ENCODE data around the gene VSTM5.

VSTM5 gene

GRCh38 chr11:93827363-93827762, 23.1 kb downstream of the VSTM5 start:
- Mint-ChIP-seq H3K36me3 (no peaks in the 10 kb centered on the region), H3K4me1 (no peaks in the 10 kb centered on the region), H3K27ac (no peak overlapping the region), H3K9me3 (no peaks in the 10 kb centered on the region), H3K4me3 (no peak overlapping the region)
- DNase-seq (ENCODE audit: low spot score in 2 of 2) (no peak), ATAC-seq (no peak)

DNA sequence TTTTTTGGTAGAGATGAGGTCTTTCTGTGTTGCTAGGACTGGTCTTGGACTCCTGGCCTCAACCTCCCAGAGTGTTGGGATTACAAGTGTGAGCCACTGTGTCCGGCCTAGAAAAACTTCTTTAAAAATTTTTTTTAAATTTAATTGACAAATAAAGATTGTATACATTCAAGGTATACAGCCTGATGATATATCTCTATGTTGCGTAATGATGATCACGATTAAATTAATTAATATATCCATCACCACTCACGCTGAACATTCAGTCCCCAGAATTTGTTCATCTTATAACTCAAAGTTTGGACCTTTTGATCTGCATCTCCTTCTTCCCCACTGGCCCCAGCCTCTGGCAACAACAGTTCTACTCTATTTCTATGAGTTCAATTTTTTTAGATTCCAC, 27.2 kb downstream of the VSTM5 start:
- Mint-ChIP-seq H3K27ac (no peak overlapping the region), H3K4me3 (no peak overlapping the region), H3K9me3 (no peaks in the 10 kb centered on the region), H3K36me3 (no peaks in the 10 kb centered on the region), H3K4me1 (no peaks in the 10 kb centered on the region)
- DNase-seq (ENCODE audit: low spot score in 2 of 2) (no peak), ATAC-seq (no peak)

- ATAC-seq (no peak), DNase-seq (ENCODE audit: low spot score in 2 of 2) (no peak)
- Mint-ChIP-seq H3K4me3 (no peak overlapping the region), H3K27ac (no peak overlapping the region), H3K4me1 (no peaks in the 10 kb centered on the region), H3K9me3 (no peaks in the 10 kb centered on the region), H3K36me3 (no peaks in the 10 kb centered on the region)
Observed at GRCh38 chr11:93822359-93822758, 28.1 kb downstream of the VSTM5 start.

DNA sequence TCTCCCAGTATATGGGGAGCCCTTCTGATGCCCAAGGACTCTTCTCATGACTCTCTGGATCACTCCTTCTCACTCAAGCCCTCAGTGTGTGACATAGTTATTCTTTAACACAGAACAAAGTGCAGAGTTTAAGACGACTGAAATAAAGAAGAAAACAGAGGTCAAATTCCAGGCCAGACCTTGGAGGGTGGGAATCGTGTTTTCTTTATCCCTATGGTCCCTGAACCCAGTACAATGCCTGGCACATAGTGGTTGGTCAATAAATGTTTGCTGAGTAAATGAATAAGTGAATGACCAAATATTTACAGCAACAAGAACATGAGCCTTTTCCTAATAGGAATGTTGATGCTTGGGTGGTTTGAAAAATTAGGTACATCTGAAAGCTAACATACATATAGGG, 28.8 kb downstream of the VSTM5 start:
- ATAC-seq: peak; percentile 16
- H3K9me3 Mint-ChIP-seq: no peaks in the 10 kb centered on the region
- no peaks in the 10 kb centered on the region for H3K36me3 Mint-ChIP-seq
- H3K27ac Mint-ChIP-seq: no peak overlapping the region
- no peak for DNase-seq (ENCODE audit: low spot score in 2 of 2)
- H3K4me3 Mint-ChIP-seq: no peak overlapping the region
- H3K4me1 Mint-ChIP-seq: no peaks in the 10 kb centered on the region

DNA sequence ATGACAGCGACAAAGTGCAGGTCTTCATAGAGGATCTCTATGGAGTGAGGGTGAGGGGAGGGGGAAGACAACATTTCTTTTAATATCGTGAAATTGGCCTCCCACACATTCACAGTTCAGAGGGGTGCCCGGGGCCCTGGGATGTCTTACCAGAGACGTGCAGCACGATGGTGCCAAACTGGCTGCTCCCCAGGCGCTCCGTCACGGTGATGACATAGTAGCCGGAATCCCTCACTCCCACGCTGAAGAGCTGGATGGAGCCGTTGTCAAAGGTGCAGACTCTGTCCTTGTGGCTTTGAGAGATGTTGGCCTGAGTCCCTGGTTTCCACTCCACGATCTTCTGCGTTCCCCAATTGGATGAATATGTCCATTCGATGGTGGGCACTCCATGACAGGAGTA, 29.6 kb downstream of the VSTM5 start:
- peaks cover 3% of the 10 kb centered on the region for H3K36me3 Mint-ChIP-seq
- no peaks in the 10 kb centered on the region for H3K9me3 Mint-ChIP-seq
- ATAC-seq (no peak), DNase-seq (ENCODE audit: low spot score in 2 of 2) (no peak)
- H3K4me1 Mint-ChIP-seq: no peaks in the 10 kb centered on the region
- no peak overlapping the region for H3K27ac Mint-ChIP-seq
- no peak overlapping the region for H3K4me3 Mint-ChIP-seq

GRCh38 chr11:93819966-93820695, 30.3 kb downstream of the VSTM5 start:
- Mint-ChIP-seq H3K4me1 (no peaks in the 10 kb centered on the region), H3K36me3 (peaks cover 4% of the 10 kb centered on the region), H3K4me3 (no peak overlapping the region), H3K9me3 (no peaks in the 10 kb centered on the region), H3K27ac (no peak overlapping the region)
- ATAC-seq (peak; percentile 31), DNase-seq (ENCODE audit: low spot score in 2 of 2) (no peak)

- H3K4me3 Mint-ChIP-seq: no peak overlapping the region
- ATAC-seq (no peak), DNase-seq (ENCODE audit: low spot score in 2 of 2) (no peak)
- H3K4me1 Mint-ChIP-seq: no peaks in the 10 kb centered on the region
- no peaks in the 10 kb centered on the region for H3K9me3 Mint-ChIP-seq
- H3K36me3 Mint-ChIP-seq: peaks cover 27% of the 10 kb centered on the region
- no peak overlapping the region for H3K27ac Mint-ChIP-seq
Observed at GRCh38 chr11:93817426-93818348, 32.7 kb downstream of the VSTM5 start.

GRCh38 chr11:93814966-93815633, 35.3 kb downstream of the VSTM5 start:
- H3K9me3 Mint-ChIP-seq: no peaks in the 10 kb centered on the region
- H3K4me3 Mint-ChIP-seq: no peak overlapping the region
- ATAC-seq (no peak), DNase-seq (ENCODE audit: low spot score in 2 of 2) (no peak)
- no peak overlapping the region for H3K27ac Mint-ChIP-seq
- H3K36me3 Mint-ChIP-seq: peaks cover 53% of the 10 kb centered on the region
- H3K4me1 Mint-ChIP-seq: no peaks in the 10 kb centered on the region

- no peak overlapping the region for H3K27ac Mint-ChIP-seq
Observed at GRCh38 chr11:93813974-93814373, 36.4 kb downstream of the VSTM5 start.

DNA sequence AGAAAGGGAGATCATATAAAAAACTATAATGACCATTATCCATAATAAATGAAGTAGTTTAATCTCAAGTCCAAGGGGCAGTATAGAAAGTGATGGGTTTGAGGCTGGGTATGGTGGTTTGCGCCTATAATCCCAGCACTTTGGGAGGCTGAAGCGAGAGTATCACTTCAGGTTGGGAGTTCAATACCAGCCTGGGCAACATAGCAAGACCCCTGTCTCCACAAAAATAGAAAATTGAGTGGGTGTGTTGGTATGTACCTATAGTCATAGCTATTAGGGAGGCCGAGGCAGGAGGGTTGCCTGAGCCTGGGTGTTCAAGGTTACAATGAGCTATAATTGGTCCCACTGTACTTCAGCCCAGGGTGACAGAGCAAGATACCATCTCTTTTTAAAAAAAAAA, 42.4 kb downstream of the VSTM5 start:
- DNase-seq (ENCODE audit: low spot score in 2 of 2): no peak
- Mint-ChIP-seq H3K9me3 (no peaks in the 10 kb centered on the region), H3K4me1 (no peaks in the 10 kb centered on the region), H3K4me3 (no peak overlapping the region), H3K36me3 (peaks cover 99% of the 10 kb centered on the region), H3K27ac (no peak overlapping the region)
- ATAC-seq: no peak

More at GRCh38 chr11:93813974-93814373, 36.4 kb downstream of the VSTM5 start:
- Mint-ChIP-seq H3K36me3 (peaks cover 64% of the 10 kb centered on the region), H3K9me3 (no peaks in the 10 kb centered on the region), H3K4me3 (no peak overlapping the region), H3K4me1 (no peaks in the 10 kb centered on the region)
- no peak for DNase-seq (ENCODE audit: low spot score in 2 of 2)
- no peak for ATAC-seq

GRCh38 chr11:93804879-93805278, 45.5 kb downstream of the VSTM5 start:
- H3K4me3 Mint-ChIP-seq: no peak overlapping the region
- no peaks in the 10 kb centered on the region for H3K9me3 Mint-ChIP-seq
- peaks cover 99% of the 10 kb centered on the region for H3K36me3 Mint-ChIP-seq
- H3K4me1 Mint-ChIP-seq: no peaks in the 10 kb centered on the region
- ATAC-seq: no peak
- H3K27ac Mint-ChIP-seq: no peak overlapping the region
- no peak for DNase-seq (ENCODE audit: low spot score in 2 of 2)

GRCh38 chr11:93801366-93801765, 49.1 kb downstream of the VSTM5 start:
- Mint-ChIP-seq H3K9me3 (no peaks in the 10 kb centered on the region), H3K36me3 (peaks cover 99% of the 10 kb centered on the region), H3K4me3 (no peak overlapping the region), H3K27ac (no peak overlapping the region), H3K4me1 (no peaks in the 10 kb centered on the region)
- DNase-seq (ENCODE audit: low spot score in 2 of 2) (no peak), ATAC-seq (no peak)

GRCh38 chr11:93796441-93797231, 53.8 kb downstream of the VSTM5 start:
- DNase-seq (ENCODE audit: low spot score in 2 of 2) (no peak), ATAC-seq (no peak)
- Mint-ChIP-seq H3K9me3 (no peaks in the 10 kb centered on the region), H3K27ac (no peak overlapping the region), H3K4me1 (no peaks in the 10 kb centered on the region), H3K4me3 (no peak overlapping the region), H3K36me3 (peaks cover 100% of the 10 kb centered on the region)

DNA sequence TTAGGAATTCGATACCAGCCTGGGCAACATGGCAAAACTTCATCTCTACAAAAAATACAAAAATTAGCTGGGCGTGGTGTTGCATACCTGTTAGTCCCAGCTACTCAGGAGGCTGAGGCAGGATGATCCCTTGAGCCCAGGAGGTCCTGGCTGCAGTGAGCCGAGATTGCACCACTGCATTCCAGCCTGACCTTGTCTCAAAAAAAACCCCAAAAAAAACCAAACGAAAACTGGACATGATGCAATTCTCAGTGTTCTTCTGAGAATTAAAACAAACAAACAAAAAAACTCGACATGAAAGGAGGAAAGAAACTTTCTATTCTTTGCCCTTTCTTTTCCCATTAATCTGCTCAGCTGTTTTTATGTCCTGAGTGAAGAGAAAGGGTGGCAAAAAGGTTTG, 58.9 kb downstream of the VSTM5 start:
- Mint-ChIP-seq H3K27ac (peak overlapping the region; percentile 63), H3K4me1 (peaks cover 15% of the 10 kb centered on the region), H3K9me3 (no peaks in the 10 kb centered on the region), H3K36me3 (peaks cover 100% of the 10 kb centered on the region), H3K4me3 (no peak overlapping the region)
- ATAC-seq (no peak), DNase-seq (ENCODE audit: low spot score in 2 of 2) (no peak)

- H3K27ac Mint-ChIP-seq: peak overlapping the region; percentile 91
- ATAC-seq (peak; percentile 58), DNase-seq (ENCODE audit: low spot score in 2 of 2) (peak in 1 of 2 donors; percentile 81)
- peaks cover 60% of the 10 kb centered on the region for H3K36me3 Mint-ChIP-seq
- H3K9me3 Mint-ChIP-seq: no peaks in the 10 kb centered on the region
- peak overlapping the region; percentile 92 for H3K4me3 Mint-ChIP-seq
- H3K4me1 Mint-ChIP-seq: peaks cover 46% of the 10 kb centered on the region
Observed at GRCh38 chr11:93784935-93785360, 65.5 kb downstream of the VSTM5 start.
